A673 (cell line): Measurements from ENCODE around the gene GNA14. TPM values are rescaled to one million over a fixed set of nuclear protein-coding genes. Genes with fewer than 3 reads are reported as not detected.
A peak's percentile ranks its signal among the peaks of the same experiment; 100 is the strongest.
"Not testable (repeated sequence)": the region's sequence is repeated elsewhere in the genome, so short reads cannot be mapped to it uniquely, and the experiment has no call there.

Experiments used
- BruUV-seq: library from RNA; stranded (reverse); fragments of 400-500 nt; replicated peaks from 2 replicates; lab custom pipeline; 2021; lab: Mats Ljungman, UMichigan
- CTCF ChIA-PET: fragments of 300-600 bp; sonication (Branson Sonifier 250); formaldehyde crosslinking; loops from one replicate; lab custom pipeline; 2022; ENCODE audit warnings: antibody characterized with exemption; lab: Charles Lee
- POLR2A ChIA-PET: fragments of 300-600 bp; sonication (Branson Sonifier 250); formaldehyde crosslinking; loops from one replicate; lab custom pipeline; 2022; ENCODE audit warnings: antibody characterized with exemption; ENCODE audit not compliant: low non-redundant PET; lab: Charles Lee
- DNase-seq: peaks from one replicate; pipeline ENCODE4 v3.0.0-alpha.2; 2015; ENCODE audit warnings: low spot score
- H3K27ac ChIP-seq: fragments of 200-600 bp; sonication (generic); 2 replicates; pipeline ENCODE4 v1.5.1; 2016; ENCODE audit warnings: mixed run types, low read depth, mild to moderate bottlenecking, mixed read lengths, antibody characterized with exemption, low read length; ENCODE audit not compliant: poor library complexity, severe bottlenecking
- H3K27me3 ChIP-seq: fragments of 200-600 bp; sonication (generic); replicated peaks from 2 replicates; pipeline ENCODE4 v1.6.1; 2017; ENCODE audit warnings: mixed run types, low read depth, mild to moderate bottlenecking, mixed read lengths, antibody characterized with exemption, low read length; ENCODE audit not compliant: insufficient read depth, poor library complexity
- H3K36me3 ChIP-seq: fragments of 200-600 bp; sonication (generic); 2 replicates; pipeline ENCODE4 v1.6.1; 2016; ENCODE audit warnings: mixed run types, mild to moderate bottlenecking, mixed read lengths, antibody characterized with exemption, low read length; ENCODE audit not compliant: insufficient read depth, poor library complexity, severe bottlenecking
- H3K4me1 ChIP-seq: fragments of 200-600 bp; sonication (generic); 2 replicates; pipeline ENCODE4 v1.6.1; 2017; ENCODE audit warnings: mixed run types, mild to moderate bottlenecking, mixed read lengths, antibody characterized with exemption, low read length; ENCODE audit not compliant: insufficient read depth, poor library complexity, severe bottlenecking
- H3K4me3 ChIP-seq: fragments of 200-600 bp; sonication (generic); 2 replicates; pipeline ENCODE4 v1.5.1; 2016; ENCODE audit warnings: low read depth, mixed run types, mild to moderate bottlenecking, mixed read lengths, low read length; ENCODE audit not compliant: poor library complexity, severe bottlenecking
- H3K9me3 ChIP-seq: fragments of 200-600 bp; sonication (generic); 2 replicates; pipeline ENCODE4 v1.6.1; 2016; ENCODE audit warnings: mixed run types, low read depth, mild to moderate bottlenecking, mixed read lengths, antibody characterized with exemption, low read length; ENCODE audit not compliant: poor library complexity, severe bottlenecking
- EZH2 ChIP-seq: fragments of 200-600 bp; sonication (generic); IDR thresholded peaks from 2 replicates; pipeline ENCODE4 v1.6.1; 2017; ENCODE audit warnings: borderline replicate concordance, low read depth, mild to moderate bottlenecking, mixed read lengths, antibody characterized with exemption, low read length; ENCODE audit not compliant: poor library complexity, severe bottlenecking
- intact Hi-C: fragments of 100-400 bp; cut with micrococcal nuclease; formaldehyde crosslinking; loops from one replicate; pipeline ENCODE4 v1.10.0; 2022; ENCODE audit not compliant: unreplicated experiment
- total RNA-seq: library from RNA; stranded (reverse); gene quantifications from 2 replicates; pipeline ENCODE4 v1.2.3, GENCODE V29; 2021
- TF ChIP-seq, protein P1 (sequence below): fragments of 300-800, 200-600 bp; sonication (generic); conservative IDR thresholded peaks from 2 replicates; pipeline ENCODE4 v1.5.1; 2017; ENCODE audit warnings: low read depth, mild to moderate bottlenecking, antibody characterized with exemption, low read length, moderate library complexity, mixed read lengths

GNA14 gene
- total RNA-seq, 1 experiment from 2014 or later, result 2.7 TPM

DNA sequence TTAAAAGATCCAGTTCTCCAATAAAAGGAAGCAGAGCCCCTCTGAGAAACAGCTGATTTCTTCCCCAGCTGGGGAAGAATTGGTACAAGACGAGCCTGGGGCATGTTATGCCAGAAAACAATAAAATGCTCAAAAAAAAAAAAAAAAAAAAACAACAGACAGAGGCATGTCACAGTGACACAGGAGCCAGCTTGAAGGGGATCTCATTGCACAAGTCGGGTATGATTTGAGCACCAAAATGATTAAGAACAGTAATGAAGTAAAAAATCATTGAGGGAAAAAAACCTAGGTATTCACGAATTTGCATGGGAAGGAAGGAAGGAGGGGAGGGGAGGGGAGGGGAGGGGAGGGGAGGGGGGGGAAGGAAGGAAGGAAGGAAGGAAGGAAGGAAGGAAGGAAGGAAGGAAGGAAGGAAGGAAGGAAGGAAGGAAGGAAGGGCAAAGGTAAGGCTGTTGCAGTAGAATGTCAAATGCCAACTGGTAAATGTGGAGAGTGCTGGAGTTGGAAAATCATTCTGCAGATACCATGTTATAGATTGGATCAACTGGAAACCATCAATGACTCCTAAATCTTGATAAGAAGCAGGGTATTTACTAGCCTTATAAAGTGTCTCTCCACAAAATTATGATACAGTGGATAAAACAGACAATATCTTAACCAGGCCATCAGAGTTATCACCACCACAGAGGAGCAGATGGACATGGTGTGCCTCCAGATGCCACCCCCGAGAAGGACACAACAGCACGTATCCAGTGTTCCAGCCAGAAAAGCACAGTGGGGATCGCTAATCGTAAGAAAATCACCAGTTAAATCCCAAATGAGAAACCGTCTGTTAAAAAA lies 7.2 kb downstream of the GNA14 start:
- no peak for TF ChIP-seq EZH2
- Histone ChIP-seq H3K4me1 (peaks cover 63% of the 10 kb centered on the region), H3K9me3 (no peaks in the 10 kb centered on the region), H3K4me3 (no peak overlapping the region), H3K36me3 (no peaks in the 10 kb centered on the region), H3K27ac (peak overlapping the region; percentile 99), H3K27me3 (no peaks in the 10 kb centered on the region)
- peak; percentile 96 for DNase-seq
- BruUV-seq, result no TSS peak
- ChIA-PET POLR2A (interaction anchor here (0.6 to 0.8 kb wide), 2 partner anchors 19 to 584 kb away, joined by 3 to 39 read pairs; no protein-coding TSS in a partner anchor), CTCF (interaction anchor here (0.6 to 1.0 kb wide), 4 partner anchors 125 to 207 kb away, joined by 3 to 11 read pairs (median 3); no protein-coding TSS in a partner anchor)
- intact Hi-C loops, result loop anchor here (1.0 to 5.0 kb wide), 6 partner anchors 44 to 481 kb away; no protein-coding TSS in a partner anchor

DNA sequence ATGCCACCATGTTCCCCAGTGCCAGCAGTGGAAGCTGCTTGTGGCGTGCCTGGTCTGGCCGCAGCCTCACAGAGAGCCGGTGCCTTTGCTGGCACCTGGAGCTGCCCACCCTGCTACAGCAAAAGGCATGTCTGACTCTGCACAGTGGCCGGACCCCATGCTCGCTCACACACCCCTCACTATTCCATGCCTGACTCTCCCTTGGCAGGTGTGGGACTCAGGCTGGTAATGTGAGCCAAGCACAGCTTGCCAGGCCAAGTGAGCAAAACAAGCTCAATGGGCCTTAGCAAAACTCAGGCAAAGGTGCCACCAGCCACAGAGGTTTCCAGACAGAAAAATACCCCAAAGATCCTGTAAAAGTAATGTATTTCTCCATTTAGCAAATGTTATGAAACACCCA lies 15.5 kb downstream of the GNA14 start:
- TF ChIP-seq, protein P1, sequence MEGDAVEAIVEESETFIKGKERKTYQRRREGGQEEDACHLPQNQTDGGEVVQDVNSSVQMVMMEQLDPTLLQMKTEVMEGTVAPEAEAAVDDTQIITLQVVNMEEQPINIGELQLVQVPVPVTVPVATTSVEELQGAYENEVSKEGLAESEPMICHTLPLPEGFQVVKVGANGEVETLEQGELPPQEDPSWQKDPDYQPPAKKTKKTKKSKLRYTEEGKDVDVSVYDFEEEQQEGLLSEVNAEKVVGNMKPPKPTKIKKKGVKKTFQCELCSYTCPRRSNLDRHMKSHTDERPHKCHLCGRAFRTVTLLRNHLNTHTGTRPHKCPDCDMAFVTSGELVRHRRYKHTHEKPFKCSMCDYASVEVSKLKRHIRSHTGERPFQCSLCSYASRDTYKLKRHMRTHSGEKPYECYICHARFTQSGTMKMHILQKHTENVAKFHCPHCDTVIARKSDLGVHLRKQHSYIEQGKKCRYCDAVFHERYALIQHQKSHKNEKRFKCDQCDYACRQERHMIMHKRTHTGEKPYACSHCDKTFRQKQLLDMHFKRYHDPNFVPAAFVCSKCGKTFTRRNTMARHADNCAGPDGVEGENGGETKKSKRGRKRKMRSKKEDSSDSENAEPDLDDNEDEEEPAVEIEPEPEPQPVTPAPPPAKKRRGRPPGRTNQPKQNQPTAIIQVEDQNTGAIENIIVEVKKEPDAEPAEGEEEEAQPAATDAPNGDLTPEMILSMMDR, result no peak
- no peak for TF ChIP-seq EZH2
- DNase-seq, result no peak
- H3K9me3 ChIP-seq, result no peaks in the 10 kb centered on the region
- CTCF ChIA-PET, result no interaction called here
- H3K36me3 ChIP-seq, result no peaks in the 10 kb centered on the region
- intact Hi-C loops, result no loop called here
- BruUV-seq, result no TSS peak
- H3K4me3 ChIP-seq, result no peak overlapping the region
- POLR2A ChIA-PET, result interaction anchor here (0.6 kb wide), 1 partner anchor 19 kb away, joined by 3 read pairs; no protein-coding TSS in a partner anchor
- no peaks in the 10 kb centered on the region for H3K4me1 ChIP-seq
- H3K27me3 ChIP-seq, result no peaks in the 10 kb centered on the region
- no peak overlapping the region for H3K27ac ChIP-seq

DNA sequence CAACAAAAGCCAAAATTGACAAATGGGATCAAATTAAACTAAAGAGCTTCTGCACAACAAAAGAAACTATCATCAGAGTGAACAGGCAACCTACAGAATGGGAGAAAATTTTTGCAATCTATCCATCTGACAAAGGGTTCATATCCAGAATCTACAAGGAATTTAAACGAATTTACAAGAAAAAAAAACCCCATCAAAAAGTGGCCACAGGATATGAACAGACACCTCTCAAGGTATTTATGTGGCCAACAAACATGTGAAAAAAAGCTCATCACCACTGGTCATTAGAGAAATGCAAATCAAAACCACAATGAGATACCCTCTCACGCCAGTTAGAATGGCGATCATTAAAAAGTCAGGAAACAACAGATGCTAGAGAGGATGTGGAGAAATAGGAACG lies 19.3 kb downstream of the GNA14 start:
- POLR2A ChIA-PET, H3K4me3 ChIP-seq, intact Hi-C loops: not testable (repeated sequence)

DNA sequence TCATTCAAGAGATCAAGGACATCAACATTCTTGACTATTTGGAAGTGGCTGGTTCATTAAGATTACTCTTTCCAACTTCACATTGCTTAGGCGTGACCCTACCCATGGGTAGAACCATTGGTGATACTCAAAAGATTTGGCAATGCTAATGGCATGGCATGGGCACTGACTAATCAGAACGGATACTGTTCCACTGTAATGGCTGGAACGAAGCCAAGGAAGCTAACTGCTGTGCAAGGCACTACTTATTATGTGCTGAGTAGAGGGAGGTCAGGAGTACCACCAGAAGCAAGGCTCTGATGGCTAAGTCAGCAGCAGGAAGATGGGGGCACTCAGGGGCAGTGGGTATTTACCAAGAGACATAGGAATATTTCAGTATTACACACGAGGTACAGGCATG lies 31.9 kb downstream of the GNA14 start:
- ChIA-PET POLR2A (no interaction called here), CTCF (no interaction called here)
- Histone ChIP-seq H3K27me3 (no peaks in the 10 kb centered on the region), H3K4me1 (no peaks in the 10 kb centered on the region), H3K4me3 (no peak overlapping the region), H3K36me3 (no peaks in the 10 kb centered on the region), H3K9me3 (no peaks in the 10 kb centered on the region), H3K27ac (no peak overlapping the region)
- intact Hi-C loops, result no loop called here
- DNase-seq, result peak; percentile 69
- TF ChIP-seq, protein P1, result no peak
- no peak for TF ChIP-seq EZH2
- BruUV-seq, result no TSS peak

More for the DNA sequence above, 19.3 kb downstream of the GNA14 start:
- BruUV-seq, H3K4me1 ChIP-seq, H3K27ac ChIP-seq, DNase-seq, H3K27me3 ChIP-seq, H3K9me3 ChIP-seq, H3K36me3 ChIP-seq, CTCF ChIA-PET: not testable (repeated sequence)
